HG02885 (cell line): Measurements from ENCODE around the gene SLC26A11.
"Not testable (repeated sequence)": the region's sequence is repeated elsewhere in the genome, so short reads cannot be mapped to it uniquely, and the experiment has no call there.

Source experiments
- ATAC-seq: cut with Tn5 transposase; IDR thresholded peaks from one replicate; pipeline ENCODE4 v1.9.1; 2021; ENCODE audit warnings: mild to moderate bottlenecking; ENCODE audit not compliant: unreplicated experiment, poor library complexity

SLC26A11 gene

GRCh38 chr17:80258296-80258695 lies 38.1 kb downstream of the SLC26A11 start:
- not testable (repeated sequence) for ATAC-seq

- ATAC-seq: no peak
These were observed 39.3 kb downstream of the SLC26A11 start for GRCh38 chr17:80259457-80260068.

GRCh38 chr17:80260069-80260535 lies 39.9 kb downstream of the SLC26A11 start:
- ATAC-seq: peak; percentile 42

GRCh38 chr17:80260791-80261158 lies 40.5 kb downstream of the SLC26A11 start, which contains the start of gene RNF213:
Gene RNF213, plus strand, starts transcription at chr17:80260852. Its CDS starts 2,830 bp downstream, at chr17:80263682.
- ATAC-seq: peak; percentile 29

GRCh38 chr17:80261159-80261894 lies 41.1 kb downstream of the SLC26A11 start:
- no peak for ATAC-seq

GRCh38 chr17:80261895-80262279 lies 41.7 kb downstream of the SLC26A11 start:
- no peak for ATAC-seq

GRCh38 chr17:80262291-80262690 lies 42.1 kb downstream of the SLC26A11 start:
- no peak for ATAC-seq

GRCh38 chr17:80262775-80263244 lies 42.6 kb downstream of the SLC26A11 start:
- no peak for ATAC-seq

GRCh38 chr17:80263253-80264204 lies 43.3 kb downstream of the SLC26A11 start:
- peak; percentile 37 for ATAC-seq

- ATAC-seq: no peak
These were observed 44.2 kb downstream of the SLC26A11 start for GRCh38 chr17:80264205-80265075.

GRCh38 chr17:80265205-80266068 lies 45.2 kb downstream of the SLC26A11 start:
- no peak for ATAC-seq

- no peak for ATAC-seq
These were observed 47.2 kb downstream of the SLC26A11 start for GRCh38 chr17:80267391-80267790.

- ATAC-seq: no peak
These were observed 48.2 kb downstream of the SLC26A11 start for GRCh38 chr17:80268427-80268826.

GRCh38 chr17:80269405-80269807 lies 49.2 kb downstream of the SLC26A11 start:
- no peak for ATAC-seq

GRCh38 chr17:80270104-80270503 lies 49.9 kb downstream of the SLC26A11 start:
- no peak for ATAC-seq

GRCh38 chr17:80270836-80271235 lies 50.6 kb downstream of the SLC26A11 start:
- no peak for ATAC-seq

- ATAC-seq: no peak
These were observed 52.1 kb downstream of the SLC26A11 start for GRCh38 chr17:80272366-80272765.

GRCh38 chr17:80274331-80274730 lies 54.1 kb downstream of the SLC26A11 start:
- no peak for ATAC-seq
